Stimulated activated CD4-positive, alpha-beta T cell treated with anti-CD3 and anti-CD28 coated beads, Interleukin-1b, Interleukin-23, amount 100 ng/mL, for 48 hours (primary cell): Measurements from ENCODE around the gene HIP1.
"Not testable (repeated sequence)": the region's sequence is repeated elsewhere in the genome, so short reads cannot be mapped to it uniquely, and the experiment has no call there.

Experiments
- DNase-seq: peaks from one replicate; pipeline ENCODE4 v3.0.0-alpha.2; 2020

HIP1 gene

GRCh38 chr7:75485355-75485978 lies 253.3 kb downstream of the HIP1 start:
- not testable (repeated sequence) for DNase-seq
